NCI-H2107 treated with DMSO at 0.1 percent for 48 hours (cell line): ENCODE measurements around the gene NDUFA11.
A peak's percentile ranks its signal among the peaks of the same experiment; 100 is the strongest.

ENCODE experiments used
- DNase-seq: peaks from one replicate; lab custom pipeline; 2025; ENCODE audit not compliant: unreplicated experiment; lab: John Stamatoyannopoulos, UW

The NDUFA11 gene

GRCh38 chr19:5903624-5904351, at the start of gene NDUFA11:
NDUFA11 (minus strand) TSS chr19:5903790; CDS start chr19:5903708, 82 bp downstream.
- peak; percentile 87 for DNase-seq

GRCh38 chr19:5953030-5953589, 49.5 kb upstream of the NDUFA11 start:
- DNase-seq = no peak

GRCh38 chr19:5952193-5953029, 48.8 kb upstream of the NDUFA11 start:
- DNase-seq = no peak

- DNase-seq = no peak
Observed at GRCh38 chr19:5951338-5951861, 47.8 kb upstream of the NDUFA11 start.

- no peak for DNase-seq
Observed at GRCh38 chr19:5950741-5951140, 47.2 kb upstream of the NDUFA11 start.

- DNase-seq = peak; percentile 93
Observed at GRCh38 chr19:5949792-5950305, 46.3 kb upstream of the NDUFA11 start.

GRCh38 chr19:5948752-5949564, 45.4 kb upstream of the NDUFA11 start:
- DNase-seq = no peak

GRCh38 chr19:5947435-5947834, 43.8 kb upstream of the NDUFA11 start:
- DNase-seq = no peak

GRCh38 chr19:5943623-5944022, 40.0 kb upstream of the NDUFA11 start:
- no peak for DNase-seq

GRCh38 chr19:5943045-5943444, 39.5 kb upstream of the NDUFA11 start:
- DNase-seq = no peak

GRCh38 chr19:5941673-5942072, 38.1 kb upstream of the NDUFA11 start:
- DNase-seq = no peak

GRCh38 chr19:5940260-5941208, 36.9 kb upstream of the NDUFA11 start:
- no peak for DNase-seq

- no peak for DNase-seq
Observed at GRCh38 chr19:5937550-5937949, 34.0 kb upstream of the NDUFA11 start.

GRCh38 chr19:5936292-5936592, 32.7 kb upstream of the NDUFA11 start:
- no peak for DNase-seq

GRCh38 chr19:5935473-5936291, 32.1 kb upstream of the NDUFA11 start:
- DNase-seq = no peak

- DNase-seq = no peak
Observed at GRCh38 chr19:5934774-5935472, 31.3 kb upstream of the NDUFA11 start.

GRCh38 chr19:5934069-5934401, 30.4 kb upstream of the NDUFA11 start:
- no peak for DNase-seq

GRCh38 chr19:5933391-5934068, 29.9 kb upstream of the NDUFA11 start:
- DNase-seq = no peak
